GM04503 (cell line): ENCODE results near the gene TMEM100.
"Not testable (repeated sequence)": the region's sequence is repeated elsewhere in the genome, so short reads cannot be mapped to it uniquely, and the experiment has no call there.

Experiments
- DNase-seq: peaks from one replicate; pipeline ENCODE4 v3.0.0-alpha.2; 2012; ENCODE audit warnings: low read depth

TMEM100 gene

GRCh38 chr17:55687037-55687436 lies 35.6 kb downstream of the TMEM100 start:
- DNase-seq, result no peak

- DNase-seq, result no peak
Measured at GRCh38 chr17:55683550-55684315, 38.9 kb downstream of the TMEM100 start.

- DNase-seq, result no peak
Measured at GRCh38 chr17:55681342-55681700, 41.3 kb downstream of the TMEM100 start.

GRCh38 chr17:55680686-55681341 lies 41.9 kb downstream of the TMEM100 start:
- no peak for DNase-seq

- DNase-seq, result no peak
Measured at GRCh38 chr17:55677446-55677845, 45.2 kb downstream of the TMEM100 start.

GRCh38 chr17:55676274-55676673 lies 46.4 kb downstream of the TMEM100 start:
- no peak for DNase-seq

GRCh38 chr17:55673743-55674506 lies 48.7 kb downstream of the TMEM100 start:
- DNase-seq, result no peak

GRCh38 chr17:55672585-55673501 lies 49.8 kb downstream of the TMEM100 start:
- no peak for DNase-seq

GRCh38 chr17:55672010-55672409 lies 50.7 kb downstream of the TMEM100 start:
- not testable (repeated sequence) for DNase-seq
